ENCODE results near the gene YIPF6. TPM values are rescaled to one million over a fixed set of nuclear protein-coding genes. Genes with fewer than 3 reads are reported as not detected.
"Not testable (repeated sequence)": the region's sequence is repeated elsewhere in the genome, so short reads cannot be mapped to it uniquely, and the experiment has no call there.

YIPF6 gene
- polyA plus RNA-seq, 10 donors, result 24.9 to 33.1 (median 29.3) TPM

- no peak for DNase-seq
Observed at GRCh38 chrX:68499543-68500504, 973 bp downstream of the YIPF6 start.

- no peak for DNase-seq
Observed at GRCh38 chrX:68503836-68504636, 5.2 kb downstream of the YIPF6 start.

GRCh38 chrX:68506649-68507048, 7.8 kb downstream of the YIPF6 start:
- DNase-seq, result no peak

GRCh38 chrX:68508799-68509198, 9.9 kb downstream of the YIPF6 start:
- DNase-seq, result no peak

GRCh38 chrX:68511255-68511654, 12.4 kb downstream of the YIPF6 start:
- peak in 2 of 3 donors; percentile 37 to 52 for DNase-seq

- DNase-seq, result not testable (repeated sequence)
Observed at GRCh38 chrX:68524680-68525079, 25.8 kb downstream of the YIPF6 start.

- DNase-seq, result peak in 2 of 3 donors; percentile 12 to 30
Observed at GRCh38 chrX:68532831-68533533, 34.1 kb downstream of the YIPF6 start.

GRCh38 chrX:68533656-68534055, 34.8 kb downstream of the YIPF6 start:
- DNase-seq, result peak in 1 of 3 donors; percentile 18

- DNase-seq, result no peak
Observed at GRCh38 chrX:68534691-68535090, 35.8 kb downstream of the YIPF6 start.

GRCh38 chrX:68536429-68536828, 37.6 kb downstream of the YIPF6 start:
- no peak for DNase-seq

GRCh38 chrX:68536884-68537283, 38.0 kb downstream of the YIPF6 start:
- no peak for DNase-seq

GRCh38 chrX:68550193-68550592, 51.3 kb downstream of the YIPF6 start:
- no peak for DNase-seq

GRCh38 chrX:68556036-68556435, 57.2 kb downstream of the YIPF6 start:
- no peak for DNase-seq

GRCh38 chrX:68557126-68557525, 58.3 kb downstream of the YIPF6 start:
- DNase-seq, result not testable (repeated sequence)

GRCh38 chrX:68559905-68560304, 61.1 kb downstream of the YIPF6 start:
- DNase-seq, result not testable (repeated sequence)

GRCh38 chrX:68568136-68568535, 69.3 kb downstream of the YIPF6 start:
- no peak for DNase-seq

- DNase-seq, result no peak
Observed at GRCh38 chrX:68570598-68570997, 71.7 kb downstream of the YIPF6 start.

- DNase-seq, result no peak
Observed at GRCh38 chrX:68571292-68571609, 72.4 kb downstream of the YIPF6 start.

GRCh38 chrX:68571610-68572311, 72.9 kb downstream of the YIPF6 start:
- DNase-seq, result peak in 1 of 3 donors; percentile 15

GRCh38 chrX:68574240-68574639, 75.4 kb downstream of the YIPF6 start:
- DNase-seq, result no peak

GRCh38 chrX:68579810-68580209, 81.0 kb downstream of the YIPF6 start:
- no peak for DNase-seq

All from muscle of back (tissue), 11 donors.